ENCODE measurements around the gene PDE10A.

Gene PDE10A

GRCh38 chr6:165655191-165655590 lies 7.8 kb downstream of the PDE10A start:
- DNase-seq (ENCODE audit: low read depth in 2 of 2): no peak

GRCh38 chr6:165654144-165654543 lies 8.9 kb downstream of the PDE10A start:
- no peak for DNase-seq (ENCODE audit: low read depth in 2 of 2)

GRCh38 chr6:165653607-165654006 lies 9.4 kb downstream of the PDE10A start:
- DNase-seq (ENCODE audit: low read depth in 2 of 2): no peak

- no peak for DNase-seq (ENCODE audit: low read depth in 2 of 2)
These were observed 9.8 kb downstream of the PDE10A start for GRCh38 chr6:165653196-165653595.

DNA sequence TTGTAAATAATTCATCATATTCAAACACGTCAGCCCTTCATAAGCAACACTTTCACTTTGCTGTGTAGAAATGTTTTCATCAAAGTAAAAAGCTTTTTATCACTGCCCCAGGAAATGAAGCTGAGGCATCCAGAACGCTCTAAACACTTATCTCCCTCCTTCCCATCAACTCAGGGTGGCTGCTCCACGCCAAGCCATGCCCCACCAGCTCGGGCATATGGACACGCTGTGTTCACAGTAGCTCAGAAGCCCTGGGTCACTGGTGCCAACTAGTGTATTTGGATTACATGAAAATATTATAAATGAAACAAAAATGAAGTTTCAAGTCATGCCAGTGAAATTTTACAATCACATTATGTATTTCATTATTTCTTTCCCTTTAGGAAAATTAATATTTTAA lies 10.3 kb downstream of the PDE10A start:
- DNase-seq (ENCODE audit: low read depth in 2 of 2): no peak

DNA sequence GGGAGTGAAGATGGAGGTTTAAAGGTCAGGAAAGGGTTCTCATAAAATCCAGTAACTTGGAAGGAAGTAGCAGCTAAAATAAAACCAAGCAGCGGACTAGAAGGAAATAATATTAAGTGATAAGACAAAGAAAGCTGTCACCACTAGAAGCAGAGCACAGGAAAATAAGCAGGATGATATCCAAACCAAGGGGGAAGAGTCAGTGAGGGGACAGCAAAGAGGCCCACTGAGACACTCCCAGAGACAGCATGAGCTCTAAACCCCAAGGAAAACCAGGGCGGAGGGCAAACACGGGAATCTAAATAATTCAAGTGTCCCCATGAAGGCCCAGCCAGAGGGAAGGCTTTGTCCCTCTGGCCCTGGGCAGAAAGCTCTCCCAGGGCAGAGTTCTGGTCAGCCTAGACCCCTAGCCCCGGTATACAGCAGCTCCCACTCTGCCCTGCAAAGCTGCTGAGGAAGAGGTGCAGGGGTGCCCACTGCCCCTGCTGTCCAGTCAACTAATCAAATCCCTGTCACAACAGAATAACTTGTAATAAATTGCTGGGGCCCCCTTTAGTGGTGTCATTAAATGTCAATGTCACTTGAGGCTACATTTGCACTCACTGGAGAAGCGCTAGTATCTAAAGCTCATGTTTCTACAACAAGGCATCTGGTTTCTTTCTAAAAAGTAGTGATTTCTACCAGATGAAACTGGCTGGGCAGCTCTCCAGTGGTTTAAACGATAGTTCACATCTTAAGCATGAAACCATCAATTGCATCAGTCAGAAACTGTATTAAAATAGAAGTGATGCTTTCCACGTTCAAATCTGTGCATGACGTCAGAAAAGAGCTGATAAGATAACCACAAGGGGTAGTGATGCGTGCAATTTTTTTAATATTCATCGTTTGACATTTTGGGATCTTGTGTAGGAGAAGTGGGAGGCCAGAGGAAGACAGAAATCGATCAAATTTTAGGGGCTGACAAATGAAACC lies 13.6 kb downstream of the PDE10A start:
- DNase-seq (ENCODE audit: low read depth in 2 of 2): no peak

DNA sequence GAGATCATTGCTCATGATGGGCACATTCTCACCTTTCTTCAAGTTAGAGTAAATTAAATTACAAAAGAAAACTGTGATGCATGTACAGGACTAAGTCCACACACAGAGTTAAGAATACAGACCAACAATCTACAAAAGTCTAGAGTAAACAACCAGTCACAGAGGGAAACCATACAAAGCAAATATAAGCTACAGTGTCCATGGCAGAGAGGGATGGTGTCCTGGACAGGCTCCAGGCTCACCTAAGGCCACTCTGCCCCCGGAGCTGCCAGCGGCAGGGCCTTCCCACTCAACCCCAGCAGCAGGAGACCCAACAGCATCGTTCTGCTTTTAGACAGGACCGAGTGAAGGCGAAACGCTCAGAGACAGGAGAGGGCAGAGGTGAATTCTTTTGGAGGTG lies 16.0 kb downstream of the PDE10A start:
- DNase-seq (ENCODE audit: low read depth in 2 of 2): no peak

GRCh38 chr6:165645919-165646318 lies 17.1 kb downstream of the PDE10A start:
- no peak for DNase-seq (ENCODE audit: low read depth in 2 of 2)

- no peak for DNase-seq (ENCODE audit: low read depth in 2 of 2)
These were observed 18.3 kb downstream of the PDE10A start for GRCh38 chr6:165644586-165645266.

- no peak for DNase-seq (ENCODE audit: low read depth in 2 of 2)
These were observed 20.0 kb downstream of the PDE10A start for GRCh38 chr6:165643015-165643414.

GRCh38 chr6:165641672-165642156 lies 21.3 kb downstream of the PDE10A start:
- no peak for DNase-seq (ENCODE audit: low read depth in 2 of 2)

DNA sequence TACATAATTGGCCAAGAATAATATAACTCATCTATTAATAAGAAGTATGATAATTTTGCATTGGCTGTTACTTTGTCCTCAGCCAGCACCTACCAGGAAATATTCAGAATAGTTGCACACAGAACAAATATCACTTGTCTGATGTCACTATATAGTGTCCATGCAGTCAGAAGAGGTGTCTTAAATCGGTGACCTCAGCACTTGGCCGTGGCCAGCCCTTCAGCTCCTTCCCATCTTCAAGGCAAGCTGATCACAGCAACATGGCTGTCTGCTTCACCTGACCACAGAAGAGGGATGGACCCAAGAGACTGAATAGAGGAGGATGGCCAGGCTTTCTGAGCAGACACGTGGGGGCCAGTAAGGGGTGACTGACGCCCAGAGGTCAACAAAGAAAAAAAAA lies 22.2 kb downstream of the PDE10A start:
- DNase-seq (ENCODE audit: low read depth in 2 of 2): no peak

DNA sequence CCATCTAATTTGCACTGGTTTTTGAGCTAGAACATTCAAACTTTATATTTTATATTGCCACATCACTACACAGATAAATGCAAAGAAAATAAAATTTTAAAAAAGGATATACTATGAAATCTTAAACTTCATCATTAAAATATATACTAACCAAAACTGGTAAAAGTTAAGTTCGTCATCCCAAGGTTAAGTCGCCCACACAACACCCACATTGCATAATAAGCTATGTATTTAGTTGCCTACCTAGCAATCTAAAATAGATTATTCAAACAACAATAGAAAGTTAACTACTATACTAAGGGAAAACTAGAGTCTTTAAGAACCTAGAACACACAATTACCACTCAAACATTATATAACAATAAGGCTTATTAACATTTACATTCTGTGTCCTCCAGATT lies 24.5 kb downstream of the PDE10A start:
- no peak for DNase-seq (ENCODE audit: low read depth in 2 of 2)

DNA sequence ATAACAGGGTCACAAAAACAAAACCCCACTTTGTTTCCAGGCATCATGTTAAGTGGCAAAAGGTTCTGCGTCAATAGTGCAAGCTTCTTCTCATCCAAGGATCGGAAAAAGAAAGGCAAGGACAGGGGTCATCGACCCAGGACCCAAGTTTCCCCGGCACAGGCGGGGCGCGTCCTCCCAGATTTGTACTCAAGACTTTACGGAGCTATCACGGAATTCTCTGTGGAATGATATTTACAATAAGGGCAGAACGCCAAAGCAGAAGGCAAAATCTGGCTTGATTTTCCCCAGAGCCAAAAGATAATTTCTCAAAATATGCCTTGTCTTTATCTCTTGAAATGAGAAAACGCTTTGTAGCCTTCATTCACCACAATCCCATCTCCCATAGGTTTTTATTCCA lies 25.5 kb downstream of the PDE10A start:
- no peak for DNase-seq (ENCODE audit: low read depth in 2 of 2)

GRCh38 chr6:165636402-165637048 lies 26.5 kb downstream of the PDE10A start:
- no peak for DNase-seq (ENCODE audit: low read depth in 2 of 2)

- no peak for DNase-seq (ENCODE audit: low read depth in 2 of 2)
These were observed 27.1 kb downstream of the PDE10A start for GRCh38 chr6:165635965-165636364.

DNA sequence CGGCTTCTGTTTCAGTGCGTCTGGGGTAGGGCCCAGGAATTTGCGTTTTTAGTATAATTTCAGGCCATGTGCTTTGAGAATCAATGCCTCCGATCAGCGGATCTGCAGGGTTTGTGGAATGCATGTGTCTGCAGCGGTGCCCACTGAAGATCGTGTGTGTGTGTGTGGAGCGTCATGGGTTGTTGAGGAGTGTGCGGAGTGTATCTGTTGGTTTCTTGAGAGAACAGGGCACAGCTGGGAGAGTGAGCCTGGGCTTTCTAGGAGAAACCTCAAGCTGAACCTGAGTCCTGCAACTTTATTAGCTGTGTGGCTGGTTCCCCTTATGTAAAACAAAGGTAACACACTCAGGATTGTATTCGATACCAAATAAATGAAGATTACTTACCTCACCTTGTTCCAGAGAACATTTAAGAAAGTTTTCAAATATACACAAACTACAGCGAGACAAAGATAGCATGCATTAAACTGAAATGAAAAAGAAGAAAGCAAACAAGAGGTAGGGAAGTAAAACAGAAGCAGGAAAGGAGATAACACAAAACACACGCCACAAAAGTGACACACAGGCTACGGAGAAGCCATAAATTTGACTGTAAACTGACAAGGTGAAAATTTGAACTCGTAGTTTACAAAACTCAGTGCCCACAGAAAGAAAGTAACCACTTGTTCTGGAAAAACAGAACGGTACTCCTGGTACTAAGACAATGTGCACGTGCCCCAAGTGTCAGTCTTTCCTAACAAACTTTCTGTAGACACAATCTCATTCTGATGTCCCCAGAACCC lies 28.8 kb downstream of the PDE10A start:
- no peak for DNase-seq (ENCODE audit: low read depth in 2 of 2)

GRCh38 chr6:165632194-165632593 lies 30.8 kb downstream of the PDE10A start:
- no peak for DNase-seq (ENCODE audit: low read depth in 2 of 2)

- DNase-seq (ENCODE audit: low read depth in 2 of 2): no peak
These were observed 32.5 kb downstream of the PDE10A start for GRCh38 chr6:165630544-165630953.

DNA sequence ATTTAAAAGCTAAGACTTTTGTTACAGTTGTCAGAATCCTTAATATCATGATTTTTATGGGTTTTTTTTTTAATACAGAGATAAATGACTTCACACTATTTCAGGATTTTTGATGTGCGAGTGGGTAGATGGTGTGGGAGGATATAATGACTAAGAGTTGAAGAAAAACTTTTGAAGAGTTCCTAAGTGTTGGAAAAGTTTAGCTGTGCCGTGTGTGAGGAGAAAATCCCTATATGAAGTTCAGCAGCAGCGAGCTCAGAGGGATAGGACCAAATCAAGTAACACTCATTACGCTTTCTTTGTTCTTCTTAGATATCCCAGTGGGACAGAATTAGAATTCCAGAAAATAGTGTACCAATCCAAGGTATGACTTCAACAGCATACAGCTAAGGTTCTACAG lies 34.1 kb downstream of the PDE10A start:
- no peak for DNase-seq (ENCODE audit: low read depth in 2 of 2)

GRCh38 chr6:165627366-165627765 lies 35.7 kb downstream of the PDE10A start:
- no peak for DNase-seq (ENCODE audit: low read depth in 2 of 2)

GRCh38 chr6:165626711-165627110 lies 36.3 kb downstream of the PDE10A start:
- DNase-seq (ENCODE audit: low read depth in 2 of 2): no peak
